Measurements from ENCODE around the gene CLRN1. TPM values are rescaled to one million over a fixed set of nuclear protein-coding genes. Genes with fewer than 3 reads are reported as not detected.

CLRN1 gene
- polyA plus RNA-seq, 1 of the 3 experiments (the other 2 are of a cell fraction), result not detected

- no peaks in the 10 kb centered on the region for H3K9me2 ChIP-seq
- no peak overlapping the region for H3K4me3 ChIP-seq (ENCODE audit: low read depth in 2 of 2, low read length in 1 of 2)
- H4K20me1 ChIP-seq (ENCODE audit: insufficient read depth), result no peaks in the 10 kb centered on the region
- H3K9ac ChIP-seq, result no peak overlapping the region
- no peaks in the 10 kb centered on the region for H3K36me3 ChIP-seq (replicated peaks in 1 of 2; ENCODE audit: control insufficient read depth in 1 of 2, insufficient read depth in 2 of 2, low read length in 1 of 2)
- DNase-seq, result no peak
- ChIA-PET POLR2A (no interaction called here), CTCF (no interaction called here)
- no peak overlapping the region for H2AFZ ChIP-seq (ENCODE audit: low read depth)
- H3K4me2 ChIP-seq, result no peak overlapping the region
- H3K4me1 ChIP-seq (ENCODE audit: control insufficient read depth in 1 of 2, insufficient read depth in 2 of 2, low read depth in 1 of 2, low read length in 1 of 2), result no peaks in the 10 kb centered on the region
- H3F3A ChIP-seq (replicated peaks; ENCODE audit: insufficient read depth), result no peaks in the 10 kb centered on the region
- H3K27ac ChIP-seq (ENCODE audit: low read depth in 2 of 2, low read length in 1 of 2), result no peak overlapping the region
- H3K27me3 ChIP-seq (ENCODE audit: insufficient read depth), result no peaks in the 10 kb centered on the region; the same call in 1 of the 2 replicates
- no peak for TF ChIP-seq PBX3 (IDR thresholded peaks at IDR 0.05)
- TF ChIP-seq POLR2AphosphoS5 (IDR thresholded peaks at IDR 0.05; ENCODE audit: low read depth, low read length), result no peak
- no peak for TF ChIP-seq USF2 (IDR thresholded peaks at IDR 0.05; ENCODE audit: borderline replicate concordance, low read depth, low read length)
- no peak for TF ChIP-seq SMC3 (IDR thresholded peaks at IDR 0.05; ENCODE audit: low read depth, low read length)
- no peak for TF ChIP-seq TAF1 (IDR thresholded peaks at IDR 0.05; ENCODE audit: borderline replicate concordance, low read depth, low read length)
- no peak for TF ChIP-seq MAX (IDR thresholded peaks at IDR 0.05; ENCODE audit: low read depth)
- no peak for TF ChIP-seq FOXJ3 (CRISPR knock-in tag; IDR thresholded peaks at IDR 0.05)
- TF ChIP-seq ELF1 (IDR thresholded peaks at IDR 0.05), result no peak
- no peak for TF ChIP-seq YY1 (IDR thresholded peaks at IDR 0.05; ENCODE audit: low read depth)
- no peaks in the 10 kb centered on the region for H3K79me2 ChIP-seq (ENCODE audit: insufficient read depth)
- no peaks in the 10 kb centered on the region for H3K9me3 ChIP-seq
These were observed 24.2 kb upstream of the CLRN1 start for GRCh38 chr3:150996731-150997130.

- Histone ChIP-seq H3F3A (replicated peaks; ENCODE audit: insufficient read depth) (no peaks in the 10 kb centered on the region), H3K27me3 (ENCODE audit: insufficient read depth) (no peaks in the 10 kb centered on the region; the same call in 1 of the 2 replicates), H3K4me2 (no peak overlapping the region), H3K4me1 (ENCODE audit: control insufficient read depth in 1 of 2, insufficient read depth in 2 of 2, low read depth in 1 of 2, low read length in 1 of 2) (no peaks in the 10 kb centered on the region), H3K79me2 (ENCODE audit: insufficient read depth) (no peaks in the 10 kb centered on the region), H3K9ac (no peak overlapping the region), H3K27ac (ENCODE audit: low read depth in 2 of 2, low read length in 1 of 2) (no peak overlapping the region), H3K4me3 (ENCODE audit: low read depth in 2 of 2, low read length in 1 of 2) (no peak overlapping the region), H3K36me3 (replicated peaks in 1 of 2; ENCODE audit: control insufficient read depth in 1 of 2, insufficient read depth in 2 of 2, low read length in 1 of 2) (no peaks in the 10 kb centered on the region), H3K9me3 (no peaks in the 10 kb centered on the region), H3K9me2 (no peaks in the 10 kb centered on the region), H4K20me1 (ENCODE audit: insufficient read depth) (no peaks in the 10 kb centered on the region), H2AFZ (ENCODE audit: low read depth) (no peak overlapping the region)
- ChIA-PET CTCF (no interaction called here), POLR2A (no interaction called here)
- no peak for DNase-seq
- no peak for TF ChIP-seq MEF2A (IDR thresholded peaks at IDR 0.05; ENCODE audit: borderline replicate concordance, low read depth)
- TF ChIP-seq RXRA (IDR thresholded peaks at IDR 0.05; ENCODE audit: borderline replicate concordance, low read depth), result no peak
- TF ChIP-seq USF1 (IDR thresholded peaks at IDR 0.05; ENCODE audit: borderline replicate concordance, low read depth), result no peak
- no peak for TF ChIP-seq EP300 (IDR thresholded peaks at IDR 0.05; ENCODE audit: borderline replicate concordance in 1 of 2, low read depth in 1 of 2, low read length in 1 of 2)
- TF ChIP-seq FOXJ3 (CRISPR knock-in tag; IDR thresholded peaks at IDR 0.05), result no peak
- TF ChIP-seq NRF1 (IDR thresholded peaks at IDR 0.05; ENCODE audit: low read depth, low read length), result no peak
- no peak for TF ChIP-seq RFX5 (IDR thresholded peaks at IDR 0.05; ENCODE audit: low read length)
- TF ChIP-seq NFIC (IDR thresholded peaks at IDR 0.05; ENCODE audit: borderline replicate concordance), result no peak
- no peak for TF ChIP-seq TAF1 (IDR thresholded peaks at IDR 0.05; ENCODE audit: borderline replicate concordance, low read depth, low read length)
- TF ChIP-seq USF2 (IDR thresholded peaks at IDR 0.05; ENCODE audit: borderline replicate concordance, low read depth, low read length), result no peak
- TF ChIP-seq SIN3A (IDR thresholded peaks at IDR 0.05; ENCODE audit: borderline replicate concordance, low read depth, low read length), result no peak
- TF ChIP-seq RAD21 (IDR thresholded peaks at IDR 0.05; ENCODE audit: low read length), result no peak
- no peak for TF ChIP-seq TCF12 (IDR thresholded peaks at IDR 0.05)
- TF ChIP-seq GATA2 (CRISPR knock-in tag; IDR thresholded peaks at IDR 0.05), result no peak
- TF ChIP-seq GABPA (IDR thresholded peaks at IDR 0.05; ENCODE audit: low read depth), result no peak
- TF ChIP-seq ELF1 (IDR thresholded peaks at IDR 0.05), result no peak
- no peak for TF ChIP-seq JUND (IDR thresholded peaks at IDR 0.05)
- TF ChIP-seq MXI1 (IDR thresholded peaks at IDR 0.05; ENCODE audit: low read depth, low read length), result no peak
- TF ChIP-seq, protein P1, sequence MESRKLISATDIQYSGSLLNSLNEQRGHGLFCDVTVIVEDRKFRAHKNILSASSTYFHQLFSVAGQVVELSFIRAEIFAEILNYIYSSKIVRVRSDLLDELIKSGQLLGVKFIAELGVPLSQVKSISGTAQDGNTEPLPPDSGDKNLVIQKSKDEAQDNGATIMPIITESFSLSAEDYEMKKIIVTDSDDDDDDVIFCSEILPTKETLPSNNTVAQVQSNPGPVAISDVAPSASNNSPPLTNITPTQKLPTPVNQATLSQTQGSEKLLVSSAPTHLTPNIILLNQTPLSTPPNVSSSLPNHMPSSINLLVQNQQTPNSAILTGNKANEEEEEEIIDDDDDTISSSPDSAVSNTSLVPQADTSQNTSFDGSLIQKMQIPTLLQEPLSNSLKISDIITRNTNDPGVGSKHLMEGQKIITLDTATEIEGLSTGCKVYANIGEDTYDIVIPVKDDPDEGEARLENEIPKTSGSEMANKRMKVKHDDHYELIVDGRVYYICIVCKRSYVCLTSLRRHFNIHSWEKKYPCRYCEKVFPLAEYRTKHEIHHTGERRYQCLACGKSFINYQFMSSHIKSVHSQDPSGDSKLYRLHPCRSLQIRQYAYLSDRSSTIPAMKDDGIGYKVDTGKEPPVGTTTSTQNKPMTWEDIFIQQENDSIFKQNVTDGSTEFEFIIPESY (IDR thresholded peaks at IDR 0.05; ENCODE audit: borderline replicate concordance, low read depth), result no peak
- TF ChIP-seq RCOR1 (IDR thresholded peaks at IDR 0.05; ENCODE audit: low read length), result no peak
These were observed 23.0 kb upstream of the CLRN1 start for GRCh38 chr3:150995510-150995909.

All from SK-N-SH (cell line).